GM18858 (cell line): Measurements from ENCODE around the gene TRAPPC11.

Source experiments
- ATAC-seq: cut with Tn5 transposase; IDR thresholded peaks from one replicate; pipeline ENCODE4 v1.9.1; 2021; ENCODE audit not compliant: unreplicated experiment

The TRAPPC11 gene

GRCh38 chr4:183757060-183757459 lies 98.0 kb downstream of the TRAPPC11 start:
- no peak for ATAC-seq

GRCh38 chr4:183758061-183758757 lies 99.1 kb downstream of the TRAPPC11 start:
- ATAC-seq: no peak

GRCh38 chr4:183758758-183759447 lies 99.8 kb downstream of the TRAPPC11 start:
- no peak for ATAC-seq

GRCh38 chr4:183760326-183760725 lies 101.2 kb downstream of the TRAPPC11 start:
- no peak for ATAC-seq
